Caco-2 (cell line): ENCODE data around the gene SCAPER. TPM values are rescaled to one million over a fixed set of nuclear protein-coding genes. Genes with fewer than 3 reads are reported as not detected.

Source experiments
- BruUV-seq: library from RNA; stranded (reverse); fragments of 400-500 nt; replicated peaks from 2 replicates; lab custom pipeline; 2021; lab: Mats Ljungman, UMichigan
- CTCF ChIA-PET: fragments of 300-600 bp; sonication (Branson Sonifier 250); formaldehyde crosslinking; loops from one replicate; lab custom pipeline; 2022; ENCODE audit warnings: antibody characterized with exemption; lab: Charles Lee
- POLR2A ChIA-PET: fragments of 300-600 bp; sonication (Branson Sonifier 250); formaldehyde crosslinking; loops from one replicate; lab custom pipeline; 2022; ENCODE audit warnings: antibody characterized with exemption; lab: Charles Lee
- DNase-seq, 2 experiments: peaks; one replicate each; pipeline versions ENCODE4 v3.0.0 to v3.0.0-alpha.2; 2020 to 2022
- H3K27me3 ChIP-seq: replicated peaks from 2 replicates; pipeline ENCODE4 v1.6.0; 2011; ENCODE audit warnings: low read length; ENCODE audit not compliant: control insufficient read depth, insufficient read depth
- H3K36me3 ChIP-seq: 2 replicates; pipeline ENCODE4 v1.5.1; 2011; ENCODE audit warnings: low read length; ENCODE audit not compliant: control insufficient read depth, insufficient read depth
- H3K4me1 ChIP-seq: fragments of 250-450 bp; sonication (Bioruptor Pico); 2 replicates; pipeline ENCODE4 v1.5.1; 2020; ENCODE audit warnings: mild to moderate bottlenecking
- H3K4me3 ChIP-seq: 2 replicates; pipeline ENCODE4 v1.5.1; 2011; ENCODE audit warnings: low read depth, mild to moderate bottlenecking, control low read depth, low read length
- H3K9me3 ChIP-seq: fragments of 250-450 bp; sonication (Bioruptor Pico); 2 replicates; pipeline ENCODE4 v1.5.1; 2020; ENCODE audit warnings: mild to moderate bottlenecking, moderate library complexity
- H3K27ac Mint-ChIP-seq: one replicate; pipeline ENCODE4 v1.8.0; 2022; ENCODE audit warnings: mixed read lengths; ENCODE audit not compliant: unreplicated experiment
- H3K27me3 Mint-ChIP-seq: one replicate; pipeline ENCODE4 v1.8.0; 2022; ENCODE audit warnings: mixed read lengths; ENCODE audit not compliant: insufficient read depth, unreplicated experiment
- H3K36me3 Mint-ChIP-seq: one replicate; pipeline ENCODE4 v1.8.0; 2022; ENCODE audit warnings: mild to moderate bottlenecking, mixed read lengths; ENCODE audit not compliant: insufficient read depth, unreplicated experiment
- H3K4me1 Mint-ChIP-seq: one replicate; pipeline ENCODE4 v1.8.0; 2022; ENCODE audit warnings: low read depth, mixed read lengths; ENCODE audit not compliant: unreplicated experiment
- H3K4me3 Mint-ChIP-seq: one replicate; pipeline ENCODE4 v1.8.0; 2022; ENCODE audit warnings: mild to moderate bottlenecking, moderate library complexity, mixed read lengths; ENCODE audit not compliant: unreplicated experiment
- H3K9me3 Mint-ChIP-seq: one replicate; pipeline ENCODE4 v1.8.0; 2022; ENCODE audit warnings: mixed read lengths; ENCODE audit not compliant: unreplicated experiment
- intact Hi-C: fragments of 100-400 bp; cut with micrococcal nuclease; formaldehyde crosslinking; loops from one replicate; pipeline ENCODE4 v1.10.0; 2022; ENCODE audit not compliant: unreplicated experiment
- total RNA-seq: library from RNA; stranded (reverse); gene quantifications from 2 replicates; pipeline ENCODE4 v1.2.3, GENCODE V29; 2022
- TF ChIP-seq, protein P1 (sequence below), 2 experiments: fragments of 200-600 bp in 1 of 2; IDR thresholded peaks; 1 replicate in 1 of 2; 2 replicates in 1 of 2; pipeline versions ENCODE4 v1.5.1 to v1.8.0; 2011 to 2022; ENCODE audit warnings: antibody characterized with exemption in 1 of 2, control low read depth in 1 of 2, inconsistent platforms in 1 of 2, low read depth in 1 of 2, low read length in 1 of 2, mild to moderate bottlenecking in 1 of 2, moderate library complexity in 1 of 2; ENCODE audit not compliant: insufficient read depth in 1 of 2, severe bottlenecking in 1 of 2, unreplicated experiment in 1 of 2

SCAPER gene
- total RNA-seq, 1 experiment from 2014 or later, result 24.6 TPM

DNA sequence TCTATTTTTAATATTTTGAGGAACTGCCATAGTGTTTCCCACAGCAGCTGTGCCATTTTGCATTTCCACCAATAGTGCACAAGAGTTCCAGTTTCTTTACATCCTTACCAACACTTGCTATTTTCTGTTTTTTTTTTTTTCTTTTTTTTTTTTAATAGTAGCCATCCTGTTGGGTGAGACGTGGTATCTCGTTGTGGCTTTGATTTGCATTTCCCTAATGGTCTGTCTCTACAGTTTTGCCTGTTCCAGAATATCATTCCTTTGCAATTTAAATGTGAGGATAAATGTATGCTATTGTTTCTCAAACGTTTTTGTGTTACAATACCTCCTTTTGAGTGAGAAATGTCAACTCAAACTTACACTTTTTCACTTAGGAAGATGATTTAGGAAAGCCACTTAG, 48.8 kb upstream of the SCAPER start:
- Mint-ChIP-seq H3K4me1 (no peaks in the 10 kb centered on the region), H3K36me3 (peaks cover 13% of the 10 kb centered on the region), H3K27me3 (no peaks in the 10 kb centered on the region), H3K4me3 (no peak overlapping the region), H3K9me3 (no peaks in the 10 kb centered on the region), H3K27ac (no peak overlapping the region)
- DNase-seq, result no peak
- Histone ChIP-seq H3K27me3 (no peaks in the 10 kb centered on the region), H3K36me3 (no peaks in the 10 kb centered on the region), H3K4me3 (no peak overlapping the region), H3K9me3 (no peaks in the 10 kb centered on the region), H3K4me1 (no peaks in the 10 kb centered on the region)
- ChIA-PET POLR2A (interaction anchor here (0.7 kb wide), 1 partner anchor 28 kb away, joined by 4 read pairs; no protein-coding TSS in a partner anchor), CTCF (no interaction called here)
- BruUV-seq, result no TSS peak
- TF ChIP-seq, protein P1, sequence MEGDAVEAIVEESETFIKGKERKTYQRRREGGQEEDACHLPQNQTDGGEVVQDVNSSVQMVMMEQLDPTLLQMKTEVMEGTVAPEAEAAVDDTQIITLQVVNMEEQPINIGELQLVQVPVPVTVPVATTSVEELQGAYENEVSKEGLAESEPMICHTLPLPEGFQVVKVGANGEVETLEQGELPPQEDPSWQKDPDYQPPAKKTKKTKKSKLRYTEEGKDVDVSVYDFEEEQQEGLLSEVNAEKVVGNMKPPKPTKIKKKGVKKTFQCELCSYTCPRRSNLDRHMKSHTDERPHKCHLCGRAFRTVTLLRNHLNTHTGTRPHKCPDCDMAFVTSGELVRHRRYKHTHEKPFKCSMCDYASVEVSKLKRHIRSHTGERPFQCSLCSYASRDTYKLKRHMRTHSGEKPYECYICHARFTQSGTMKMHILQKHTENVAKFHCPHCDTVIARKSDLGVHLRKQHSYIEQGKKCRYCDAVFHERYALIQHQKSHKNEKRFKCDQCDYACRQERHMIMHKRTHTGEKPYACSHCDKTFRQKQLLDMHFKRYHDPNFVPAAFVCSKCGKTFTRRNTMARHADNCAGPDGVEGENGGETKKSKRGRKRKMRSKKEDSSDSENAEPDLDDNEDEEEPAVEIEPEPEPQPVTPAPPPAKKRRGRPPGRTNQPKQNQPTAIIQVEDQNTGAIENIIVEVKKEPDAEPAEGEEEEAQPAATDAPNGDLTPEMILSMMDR (IDR thresholded peaks at IDR 0.05; ENCODE audit: insufficient read depth in 1 of 2, low read depth in 1 of 2, low read length in 1 of 2, severe bottlenecking in 1 of 2, unreplicated experiment in 1 of 2), result no peak
- intact Hi-C loops, result no loop called here

DNA sequence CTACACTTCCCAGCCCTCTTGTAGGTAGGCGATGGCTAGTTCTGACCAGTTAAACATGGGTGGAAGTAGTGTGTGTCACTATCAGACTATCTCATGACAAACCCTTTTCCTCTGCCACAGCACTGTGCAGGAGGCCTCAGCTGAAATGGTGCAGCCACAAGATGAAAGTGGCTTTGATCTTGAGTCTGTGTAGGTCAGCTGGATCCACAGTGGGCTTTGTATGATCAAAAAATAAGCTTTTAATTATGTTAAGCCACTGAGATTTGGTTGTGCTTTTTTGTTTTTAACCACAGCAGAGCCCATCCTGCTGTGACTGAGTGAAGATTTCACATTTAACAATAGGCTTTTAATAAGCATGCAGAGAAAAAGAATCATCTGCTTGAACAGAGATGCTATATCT, 46.1 kb upstream of the SCAPER start:
- H3K27me3 ChIP-seq, result no peaks in the 10 kb centered on the region
- Mint-ChIP-seq H3K9me3 (no peaks in the 10 kb centered on the region), H3K36me3 (peaks cover 34% of the 10 kb centered on the region), H3K4me3 (no peak overlapping the region), H3K4me1 (no peaks in the 10 kb centered on the region), H3K27me3 (no peaks in the 10 kb centered on the region), H3K27ac (no peak overlapping the region)
- H3K4me3 ChIP-seq, result no peak overlapping the region
- no peaks in the 10 kb centered on the region for H3K36me3 ChIP-seq
- intact Hi-C loops, result no loop called here
- no peaks in the 10 kb centered on the region for H3K4me1 ChIP-seq
- ChIA-PET CTCF (no interaction called here), POLR2A (no interaction called here)
- H3K9me3 ChIP-seq, result no peaks in the 10 kb centered on the region
- BruUV-seq, result no TSS peak
- TF ChIP-seq, protein P1 (IDR thresholded peaks at IDR 0.05; ENCODE audit: insufficient read depth in 1 of 2, low read depth in 1 of 2, low read length in 1 of 2, severe bottlenecking in 1 of 2, unreplicated experiment in 1 of 2), result no peak
- DNase-seq, result no peak

DNA sequence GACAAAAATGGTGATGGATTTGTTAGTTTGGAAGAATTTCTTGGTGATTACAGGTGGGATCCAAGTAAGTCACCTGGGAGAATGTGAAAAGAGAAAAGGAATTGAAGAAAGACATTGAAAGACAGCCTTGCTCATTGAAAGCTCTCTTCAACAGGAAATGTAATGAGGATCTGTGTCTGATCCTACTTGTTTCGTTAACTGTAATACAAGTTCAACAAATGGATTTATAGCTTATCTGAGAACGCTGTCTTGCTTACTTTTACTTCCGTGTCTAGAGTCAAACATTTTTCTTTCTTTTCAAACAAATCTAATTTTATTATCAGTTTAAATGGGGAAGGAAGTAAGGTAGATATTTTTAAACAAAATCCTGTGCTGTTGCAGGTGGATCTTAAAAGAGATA, 42.3 kb upstream of the SCAPER start:
- H3K27me3 Mint-ChIP-seq, result no peaks in the 10 kb centered on the region
- no peaks in the 10 kb centered on the region for H3K9me3 Mint-ChIP-seq
- no peaks in the 10 kb centered on the region for H3K36me3 ChIP-seq
- peaks cover 52% of the 10 kb centered on the region for H3K36me3 Mint-ChIP-seq
- TF ChIP-seq, protein P1 (IDR thresholded peaks at IDR 0.05; ENCODE audit: insufficient read depth in 1 of 2, low read depth in 1 of 2, low read length in 1 of 2, severe bottlenecking in 1 of 2, unreplicated experiment in 1 of 2), result no peak
- H3K4me3 ChIP-seq, result no peak overlapping the region
- DNase-seq, result no peak
- CTCF ChIA-PET, result no interaction called here
- no peaks in the 10 kb centered on the region for H3K4me1 ChIP-seq
- H3K4me3 Mint-ChIP-seq, result no peak overlapping the region
- H3K27me3 ChIP-seq, result no peaks in the 10 kb centered on the region
- intact Hi-C loops, result no loop called here
- POLR2A ChIA-PET, result no interaction called here
- no TSS peak for BruUV-seq
- H3K4me1 Mint-ChIP-seq, result no peaks in the 10 kb centered on the region
- no peaks in the 10 kb centered on the region for H3K9me3 ChIP-seq
- H3K27ac Mint-ChIP-seq, result no peak overlapping the region
